ENCODE data around the gene YJU2. TPM values are rescaled to one million over a fixed set of nuclear protein-coding genes. Genes with fewer than 3 reads are reported as not detected.

YJU2 gene
- total and polyA plus RNA-seq, 2 experiments from 2014 or later: 28.8 to 33.4 TPM

DNA sequence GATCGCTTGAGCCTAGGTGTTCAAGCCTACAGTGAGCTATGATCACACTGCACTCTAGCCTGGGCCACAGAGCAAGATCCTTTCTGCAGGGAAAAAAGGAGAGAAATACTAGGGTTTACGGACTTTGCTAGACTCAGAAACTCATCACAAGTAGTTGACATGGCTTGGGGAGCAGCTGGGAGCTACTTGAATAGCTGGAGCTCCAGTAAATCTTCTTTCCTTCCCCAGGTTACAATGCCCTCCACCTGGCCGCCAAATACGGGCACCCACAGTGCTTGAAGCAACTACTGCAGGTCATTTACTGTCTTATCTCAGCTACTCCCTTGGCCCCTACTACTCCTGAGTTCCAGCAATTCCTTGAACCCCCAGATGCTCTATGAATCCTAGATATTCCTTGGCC lies 45.1 kb upstream of the YJU2 start:
- no peak overlapping the region for H3K4me2 ChIP-seq
- no peaks in the 10 kb centered on the region for H3K36me3 ChIP-seq (ENCODE audit: insufficient read depth)
- H2AFZ ChIP-seq: no peak overlapping the region
- peaks cover 11% of the 10 kb centered on the region for H3K9me3 Mint-ChIP-seq
- no peak overlapping the region for H3K27ac Mint-ChIP-seq
- peaks cover 12% of the 10 kb centered on the region for H3F3A ChIP-seq (replicated peaks; ENCODE audit: low read depth)
- H3K27ac ChIP-seq (ENCODE audit: low read depth): no peak overlapping the region
- peaks cover 6% of the 10 kb centered on the region; the same call in 1 of the 2 replicates for H3K27me3 ChIP-seq (ENCODE audit: insufficient read depth)
- peaks cover 3% of the 10 kb centered on the region; the same call in 1 of the 2 replicates for H3K4me1 ChIP-seq (ENCODE audit: insufficient read depth)
- peaks cover 14% of the 10 kb centered on the region for H3K4me1 Mint-ChIP-seq
- H3K79me2 ChIP-seq (replicated peaks; ENCODE audit: insufficient read depth): no peaks in the 10 kb centered on the region
- no peak for TF ChIP-seq EZH2 (IDR thresholded peaks at IDR 0.05; ENCODE audit: low read depth, unreplicated experiment)
- TF ChIP-seq EZH2phosphoT487 (IDR thresholded peaks at IDR 0.05; ENCODE audit: unreplicated experiment): no peak
- TF ChIP-seq ZNF114 (CRISPR knock-in tag; IDR thresholded peaks at IDR 0.05): no peak
- TF ChIP-seq STAT1 (IDR thresholded peaks at IDR 0.05; ENCODE audit: unreplicated experiment): no peak
- TF ChIP-seq, protein P1, sequence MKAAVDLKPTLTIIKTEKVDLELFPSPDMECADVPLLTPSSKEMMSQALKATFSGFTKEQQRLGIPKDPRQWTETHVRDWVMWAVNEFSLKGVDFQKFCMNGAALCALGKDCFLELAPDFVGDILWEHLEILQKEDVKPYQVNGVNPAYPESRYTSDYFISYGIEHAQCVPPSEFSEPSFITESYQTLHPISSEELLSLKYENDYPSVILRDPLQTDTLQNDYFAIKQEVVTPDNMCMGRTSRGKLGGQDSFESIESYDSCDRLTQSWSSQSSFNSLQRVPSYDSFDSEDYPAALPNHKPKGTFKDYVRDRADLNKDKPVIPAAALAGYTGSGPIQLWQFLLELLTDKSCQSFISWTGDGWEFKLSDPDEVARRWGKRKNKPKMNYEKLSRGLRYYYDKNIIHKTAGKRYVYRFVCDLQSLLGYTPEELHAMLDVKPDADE (IDR thresholded peaks at IDR 0.05): no peak
- no peak for TF ChIP-seq ZNF331 (CRISPR knock-in tag; IDR thresholded peaks at IDR 0.05; ENCODE audit: low read depth)
- TF ChIP-seq, protein P2, sequence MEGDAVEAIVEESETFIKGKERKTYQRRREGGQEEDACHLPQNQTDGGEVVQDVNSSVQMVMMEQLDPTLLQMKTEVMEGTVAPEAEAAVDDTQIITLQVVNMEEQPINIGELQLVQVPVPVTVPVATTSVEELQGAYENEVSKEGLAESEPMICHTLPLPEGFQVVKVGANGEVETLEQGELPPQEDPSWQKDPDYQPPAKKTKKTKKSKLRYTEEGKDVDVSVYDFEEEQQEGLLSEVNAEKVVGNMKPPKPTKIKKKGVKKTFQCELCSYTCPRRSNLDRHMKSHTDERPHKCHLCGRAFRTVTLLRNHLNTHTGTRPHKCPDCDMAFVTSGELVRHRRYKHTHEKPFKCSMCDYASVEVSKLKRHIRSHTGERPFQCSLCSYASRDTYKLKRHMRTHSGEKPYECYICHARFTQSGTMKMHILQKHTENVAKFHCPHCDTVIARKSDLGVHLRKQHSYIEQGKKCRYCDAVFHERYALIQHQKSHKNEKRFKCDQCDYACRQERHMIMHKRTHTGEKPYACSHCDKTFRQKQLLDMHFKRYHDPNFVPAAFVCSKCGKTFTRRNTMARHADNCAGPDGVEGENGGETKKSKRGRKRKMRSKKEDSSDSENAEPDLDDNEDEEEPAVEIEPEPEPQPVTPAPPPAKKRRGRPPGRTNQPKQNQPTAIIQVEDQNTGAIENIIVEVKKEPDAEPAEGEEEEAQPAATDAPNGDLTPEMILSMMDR (conservative IDR thresholded peaks at IDR 0.05; ENCODE audit: low read depth in 2 of 2): no peak
- no peak for TF ChIP-seq JUNB (IDR thresholded peaks at IDR 0.05; ENCODE audit: unreplicated experiment)
- TF ChIP-seq, protein P3, sequence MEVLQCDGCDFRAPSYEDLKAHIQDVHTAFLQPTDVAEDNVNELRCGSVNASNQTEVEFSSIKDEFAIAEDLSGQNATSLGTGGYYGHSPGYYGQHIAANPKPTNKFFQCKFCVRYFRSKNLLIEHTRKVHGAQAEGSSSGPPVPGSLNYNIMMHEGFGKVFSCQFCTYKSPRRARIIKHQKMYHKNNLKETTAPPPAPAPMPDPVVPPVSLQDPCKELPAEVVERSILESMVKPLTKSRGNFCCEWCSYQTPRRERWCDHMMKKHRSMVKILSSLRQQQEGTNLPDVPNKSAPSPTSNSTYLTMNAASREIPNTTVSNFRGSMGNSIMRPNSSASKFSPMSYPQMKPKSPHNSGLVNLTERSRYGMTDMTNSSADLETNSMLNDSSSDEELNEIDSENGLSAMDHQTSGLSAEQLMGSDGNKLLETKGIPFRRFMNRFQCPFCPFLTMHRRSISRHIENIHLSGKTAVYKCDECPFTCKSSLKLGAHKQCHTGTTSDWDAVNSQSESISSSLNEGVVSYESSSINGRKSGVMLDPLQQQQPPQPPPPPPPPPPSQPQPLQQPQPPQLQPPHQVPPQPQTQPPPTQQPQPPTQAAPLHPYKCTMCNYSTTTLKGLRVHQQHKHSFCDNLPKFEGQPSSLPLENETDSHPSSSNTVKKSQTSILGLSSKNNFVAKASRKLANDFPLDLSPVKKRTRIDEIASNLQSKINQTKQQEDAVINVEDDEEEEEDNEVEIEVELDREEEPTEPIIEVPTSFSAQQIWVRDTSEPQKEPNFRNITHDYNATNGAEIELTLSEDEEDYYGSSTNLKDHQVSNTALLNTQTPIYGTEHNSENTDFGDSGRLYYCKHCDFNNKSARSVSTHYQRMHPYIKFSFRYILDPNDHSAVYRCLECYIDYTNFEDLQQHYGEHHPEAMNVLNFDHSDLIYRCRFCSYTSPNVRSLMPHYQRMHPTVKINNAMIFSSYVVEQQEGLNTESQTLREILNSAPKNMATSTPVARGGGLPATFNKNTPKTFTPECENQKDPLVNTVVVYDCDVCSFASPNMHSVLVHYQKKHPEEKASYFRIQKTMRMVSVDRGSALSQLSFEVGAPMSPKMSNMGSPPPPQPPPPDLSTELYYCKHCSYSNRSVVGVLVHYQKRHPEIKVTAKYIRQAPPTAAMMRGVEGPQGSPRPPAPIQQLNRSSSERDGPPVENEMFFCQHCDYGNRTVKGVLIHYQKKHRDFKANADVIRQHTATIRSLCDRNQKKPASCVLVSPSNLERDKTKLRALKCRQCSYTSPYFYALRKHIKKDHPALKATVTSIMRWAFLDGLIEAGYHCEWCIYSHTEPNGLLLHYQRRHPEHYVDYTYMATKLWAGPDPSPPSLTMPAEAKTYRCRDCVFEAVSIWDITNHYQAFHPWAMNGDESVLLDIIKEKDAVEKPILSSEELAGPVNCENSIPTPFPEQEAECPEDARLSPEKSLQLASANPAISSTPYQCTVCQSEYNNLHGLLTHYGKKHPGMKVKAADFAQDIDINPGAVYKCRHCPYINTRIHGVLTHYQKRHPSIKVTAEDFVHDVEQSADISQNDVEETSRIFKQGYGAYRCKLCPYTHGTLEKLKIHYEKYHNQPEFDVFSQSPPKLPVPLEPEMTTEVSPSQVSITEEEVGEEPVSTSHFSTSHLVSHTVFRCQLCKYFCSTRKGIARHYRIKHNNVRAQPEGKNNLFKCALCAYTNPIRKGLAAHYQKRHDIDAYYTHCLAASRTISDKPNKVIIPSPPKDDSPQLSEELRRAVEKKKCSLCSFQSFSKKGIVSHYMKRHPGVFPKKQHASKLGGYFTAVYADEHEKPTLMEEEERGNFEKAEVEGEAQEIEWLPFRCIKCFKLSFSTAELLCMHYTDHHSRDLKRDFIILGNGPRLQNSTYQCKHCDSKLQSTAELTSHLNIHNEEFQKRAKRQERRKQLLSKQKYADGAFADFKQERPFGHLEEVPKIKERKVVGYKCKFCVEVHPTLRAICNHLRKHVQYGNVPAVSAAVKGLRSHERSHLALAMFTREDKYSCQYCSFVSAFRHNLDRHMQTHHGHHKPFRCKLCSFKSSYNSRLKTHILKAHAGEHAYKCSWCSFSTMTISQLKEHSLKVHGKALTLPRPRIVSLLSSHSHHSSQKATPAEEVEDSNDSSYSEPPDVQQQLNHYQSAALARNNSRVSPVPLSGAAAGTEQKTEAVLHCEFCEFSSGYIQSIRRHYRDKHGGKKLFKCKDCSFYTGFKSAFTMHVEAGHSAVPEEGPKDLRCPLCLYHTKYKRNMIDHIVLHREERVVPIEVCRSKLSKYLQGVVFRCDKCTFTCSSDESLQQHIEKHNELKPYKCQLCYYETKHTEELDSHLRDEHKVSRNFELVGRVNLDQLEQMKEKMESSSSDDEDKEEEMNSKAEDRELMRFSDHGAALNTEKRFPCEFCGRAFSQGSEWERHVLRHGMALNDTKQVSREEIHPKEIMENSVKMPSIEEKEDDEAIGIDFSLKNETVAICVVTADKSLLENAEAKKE (CRISPR knock-in tag; IDR thresholded peaks at IDR 0.05): no peak
- TF ChIP-seq CREB1 (CRISPR knock-in tag; IDR thresholded peaks at IDR 0.05; ENCODE audit: low read depth): no peak
- ATAC-seq: no peak
- no peaks in the 10 kb centered on the region for H4K20me1 ChIP-seq (replicated peaks; ENCODE audit: insufficient read depth)
- H3K4me3 Mint-ChIP-seq: no peak overlapping the region
- peaks cover 18% of the 10 kb centered on the region for H3K27me3 Mint-ChIP-seq (ENCODE audit: insufficient read depth, low read depth, poor library complexity)
- peaks cover 5% of the 10 kb centered on the region for H3K9me2 ChIP-seq (ENCODE audit: insufficient read depth)
- H3K36me3 Mint-ChIP-seq (ENCODE audit: low read depth): peaks cover 8% of the 10 kb centered on the region; the same call in 1 of the 3 replicates
- H3K4me3 ChIP-seq: no peak overlapping the region
- DNase-seq (ENCODE audit: low spot score): no peak
